ENCODE results near the gene SPSB2. TPM values are rescaled to one million over a fixed set of nuclear protein-coding genes. Genes with fewer than 3 reads are reported as not detected.

Gene SPSB2
- total and polyA plus RNA-seq, 2 donors (not counting 1 experiment from before 2014, with no cell fraction given): 9.4 to 16.0 TPM

- H3K27me3 ChIP-seq (replicated peaks in 1 of 4; ENCODE audit: control extremely low read depth in 1 of 4, control insufficient read depth in 3 of 4, insufficient read depth in 4 of 4, low read length in 3 of 4): peaks cover 0 to 10% (median 1%) of the 10 kb centered on the region in 4 experiments
- peak overlapping the region; percentile 89 for H3K27ac Mint-ChIP-seq
- peaks cover 0 to 3% (median 0%) of the 10 kb centered on the region in 3 donors for H3K9me3 ChIP-seq (ENCODE audit: control extremely low read depth in 1 of 3, control insufficient read depth in 2 of 3, insufficient read depth in 1 of 3, low read length in 2 of 3)
- H3K9me3 Mint-ChIP-seq (ENCODE audit: insufficient read depth): no peaks in the 10 kb centered on the region
- H3K4me1 ChIP-seq (ENCODE audit: control insufficient read depth in 2 of 2, insufficient read depth in 2 of 2, low read length in 2 of 2): peaks cover 11 to 19% of the 10 kb centered on the region in 2 donors
- H2AFZ ChIP-seq (ENCODE audit: insufficient read depth, low read depth, low read length, poor library complexity, severe bottlenecking): peak overlapping the region; percentile 85
- H4K20me1 ChIP-seq (ENCODE audit: control insufficient read depth, insufficient read depth, low read length, poor library complexity, severe bottlenecking): no peaks in the 10 kb centered on the region
- CTCF ChIA-PET: interaction anchor here (0.7 to 1.8 kb wide), 3 partner anchors 23 to 46 kb away, joined by 4 to 7 read pairs (median 4); no protein-coding TSS in a partner anchor
- peak overlapping the region; percentile 92 for H3K4me2 ChIP-seq (replicated peaks; ENCODE audit: low read depth, low read length, poor library complexity, severe bottlenecking)
- 26% methylated on average over 11 of the region's 29 CpGs for WGBS (ENCODE audit: insufficient coverage)
- H3K27me3 Mint-ChIP-seq: no peaks in the 10 kb centered on the region
- DNase-seq (no peak), ATAC-seq (ENCODE audit: low read depth) (no peak)
- no peaks in the 10 kb centered on the region for H3K79me2 ChIP-seq (ENCODE audit: control insufficient read depth, insufficient read depth, low read length)
- peaks cover 0 to 4% of the 10 kb centered on the region in 2 experiments for H3K36me3 ChIP-seq (replicated peaks in 1 of 2; ENCODE audit: control extremely low read depth in 1 of 2, control insufficient read depth in 1 of 2, extremely low read depth in 1 of 2, insufficient read depth in 2 of 2, low read length in 1 of 2)
- intact Hi-C loops (cut with micrococcal nuclease): loop anchor here (1.0 kb wide), 1 partner anchor 11 kb away; the partner anchor contains the start of gene LRRC23
- no peak for TF ChIP-seq CTCF (IDR thresholded peaks at IDR 0.05)
- TF ChIP-seq EZH2 (IDR thresholded peaks at IDR 0.05; ENCODE audit: borderline replicate concordance, insufficient read depth, low read depth, low read length, poor library complexity, severe bottlenecking): no peak
- H3K4me3 ChIP-seq (ENCODE audit: control extremely low read depth in 1 of 5, extremely low read depth in 1 of 5, insufficient read depth in 1 of 5, low read depth in 2 of 5, low read length in 4 of 5): peak overlapping the region in 4 of 5 experiments; percentile 38 to 75 (median 58)
- peak overlapping the region; percentile 89 for H3K4me3 Mint-ChIP-seq
- no peak overlapping the region for H3K27ac ChIP-seq (ENCODE audit: low read length in 2 of 2)
- H3K4me1 Mint-ChIP-seq: peaks cover 25% of the 10 kb centered on the region
- H3K9ac ChIP-seq (ENCODE audit: low read length): peak overlapping the region; percentile 80
- POLR2A ChIA-PET: interaction anchor here (0.5 to 1.8 kb wide), 6 partner anchors 9 to 94 kb away, joined by 3 to 8 read pairs (median 4); partner anchors contain the start of genes C12orf57 and RNU7-1
These were observed 42.1 kb upstream of the SPSB2 start for GRCh38 chr12:6914947-6915788.

Data from B cell (primary cell).